Measurements from ENCODE around the gene SPOUT1. TPM values are rescaled to one million over a fixed set of nuclear protein-coding genes. Genes with fewer than 3 reads are reported as not detected.
"Not testable (repeated sequence)": the region's sequence is repeated elsewhere in the genome, so short reads cannot be mapped to it uniquely, and the experiment has no call there.

The SPOUT1 gene
- total RNA-seq, 1 donor from 2014 or later: 19.5 TPM

DNA sequence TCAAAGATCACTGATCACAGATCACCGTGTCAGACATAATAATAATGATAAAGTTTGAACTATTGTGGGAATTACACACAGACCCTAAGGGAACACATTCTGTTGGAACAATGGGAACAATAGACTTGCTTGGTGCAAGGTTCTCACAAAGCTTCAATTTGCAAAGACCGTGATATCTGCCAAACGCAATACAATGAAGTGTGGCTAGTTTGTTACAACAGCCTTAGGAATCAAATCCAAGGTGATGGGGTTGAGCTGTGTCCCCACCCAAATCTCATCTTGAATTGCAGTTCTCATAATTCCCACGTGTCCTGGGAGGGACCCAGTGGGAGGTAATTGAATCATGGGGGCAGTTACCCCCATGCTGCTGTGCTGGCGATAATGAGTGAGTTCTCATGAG is 31.3 kb upstream of the SPOUT1 start:
- DNase-seq (ENCODE audit: low read depth): no peak
- no peaks in the 10 kb centered on the region for H3K9me3 Mint-ChIP-seq (ENCODE audit: unreplicated experiment)

DNA sequence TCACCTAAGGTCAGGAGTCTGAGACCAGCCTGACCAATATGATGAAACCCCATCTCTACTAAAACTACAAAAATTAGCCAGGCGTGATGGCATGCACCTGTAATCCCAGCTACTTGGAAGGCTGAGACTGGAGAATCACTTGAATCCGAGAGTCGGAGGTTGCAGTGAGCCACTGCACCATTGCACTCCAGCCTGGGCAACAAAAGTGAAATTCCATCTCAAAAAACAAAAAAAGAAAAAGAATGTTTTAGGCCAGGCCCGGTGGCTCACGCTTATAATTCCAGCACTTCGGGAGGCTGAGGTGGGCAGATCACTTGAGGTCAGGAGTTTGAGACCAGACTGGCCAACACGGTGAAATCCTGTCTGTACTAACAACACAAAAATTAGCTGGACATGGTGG is 28.9 kb upstream of the SPOUT1 start:
- H3K27ac Mint-ChIP-seq (ENCODE audit: unreplicated experiment); H3K36me3 ChIP-seq (ENCODE audit: insufficient read depth, low read length); H3K4me3 ChIP-seq (ENCODE audit: insufficient read depth, low read depth, low read length); FAIRE-seq; H3K4me2 ChIP-seq (ENCODE audit: low read length); H3K4me1 Mint-ChIP-seq (ENCODE audit: low read depth, unreplicated experiment); H3K27ac ChIP-seq (ENCODE audit: low read depth, low read length); H3K36me3 Mint-ChIP-seq (ENCODE audit: low read depth, unreplicated experiment); H3K9ac ChIP-seq (ENCODE audit: low read length); DNase-seq (ENCODE audit: low read depth); H4K20me1 ChIP-seq (ENCODE audit: insufficient read depth, low read length); H2AFZ ChIP-seq (ENCODE audit: low read depth, low read length); H3K9me3 ChIP-seq (ENCODE audit: insufficient read depth, low read depth, low read length); H3K4me1 ChIP-seq (ENCODE audit: insufficient read depth, low read length); H3K27me3 ChIP-seq (ENCODE audit: insufficient read depth, low read length); H3K9me3 Mint-ChIP-seq (ENCODE audit: unreplicated experiment); H3K79me2 ChIP-seq (ENCODE audit: insufficient read depth, low read length); H3K27me3 Mint-ChIP-seq (ENCODE audit: low read depth, unreplicated experiment); H3K4me3 Mint-ChIP-seq (ENCODE audit: unreplicated experiment): not testable (repeated sequence)

More for the DNA sequence above, 31.3 kb upstream of the SPOUT1 start:
- H3K36me3 ChIP-seq (ENCODE audit: insufficient read depth, low read length): no peaks in the 10 kb centered on the region
- Mint-ChIP-seq H3K4me1 (ENCODE audit: low read depth, unreplicated experiment) (peaks cover 3% of the 10 kb centered on the region), H3K4me3 (ENCODE audit: unreplicated experiment) (no peak overlapping the region), H3K36me3 (ENCODE audit: low read depth, unreplicated experiment) (peaks cover 2% of the 10 kb centered on the region), H3K27me3 (ENCODE audit: low read depth, unreplicated experiment) (no peaks in the 10 kb centered on the region), H3K27ac (ENCODE audit: unreplicated experiment) (no peak overlapping the region)
- H2AFZ ChIP-seq (ENCODE audit: low read depth, low read length): no peak overlapping the region
- H3K27ac ChIP-seq (ENCODE audit: low read depth, low read length): no peak overlapping the region
- H3K4me1 ChIP-seq (ENCODE audit: insufficient read depth, low read length): no peaks in the 10 kb centered on the region
- H3K4me3 ChIP-seq (ENCODE audit: insufficient read depth, low read depth, low read length): no peak overlapping the region
- no peak overlapping the region for H3K4me2 ChIP-seq (ENCODE audit: low read length)
- no peaks in the 10 kb centered on the region for H3K27me3 ChIP-seq (ENCODE audit: insufficient read depth, low read length)
- H3K79me2 ChIP-seq (ENCODE audit: insufficient read depth, low read length): no peaks in the 10 kb centered on the region
- no peak overlapping the region for H3K9ac ChIP-seq (ENCODE audit: low read length)
- H3K9me3 ChIP-seq (ENCODE audit: insufficient read depth, low read depth, low read length): no peaks in the 10 kb centered on the region
- TF ChIP-seq EZH2 (IDR thresholded peaks at IDR 0.05; ENCODE audit: insufficient read depth, low read length) (no peak), CTCF (IDR thresholded peaks at IDR 0.05; ENCODE audit: insufficient read depth, low read depth, low read length) (no peak)
- no peaks in the 10 kb centered on the region for H4K20me1 ChIP-seq (ENCODE audit: insufficient read depth, low read length)
- no peak for FAIRE-seq

GRCh38 chr9:128854454-128854853 is 24.9 kb upstream of the SPOUT1 start:
- H3K4me1 Mint-ChIP-seq (ENCODE audit: low read depth, unreplicated experiment); H3K4me3 Mint-ChIP-seq (ENCODE audit: unreplicated experiment); H3K27me3 Mint-ChIP-seq (ENCODE audit: low read depth, unreplicated experiment); DNase-seq (ENCODE audit: low read depth); H3K4me1 ChIP-seq (ENCODE audit: insufficient read depth, low read length); H3K36me3 ChIP-seq (ENCODE audit: insufficient read depth, low read length); H2AFZ ChIP-seq (ENCODE audit: low read depth, low read length); H3K4me2 ChIP-seq (ENCODE audit: low read length); H3K9ac ChIP-seq (ENCODE audit: low read length); H4K20me1 ChIP-seq (ENCODE audit: insufficient read depth, low read length); H3K27me3 ChIP-seq (ENCODE audit: insufficient read depth, low read length); H3K9me3 ChIP-seq (ENCODE audit: insufficient read depth, low read depth, low read length); H3K79me2 ChIP-seq (ENCODE audit: insufficient read depth, low read length); H3K4me3 ChIP-seq (ENCODE audit: insufficient read depth, low read depth, low read length); H3K27ac Mint-ChIP-seq (ENCODE audit: unreplicated experiment); FAIRE-seq; H3K27ac ChIP-seq (ENCODE audit: low read depth, low read length): not testable (repeated sequence)
- H3K9me3 Mint-ChIP-seq (ENCODE audit: unreplicated experiment): peaks cover 17% of the 10 kb centered on the region
- peaks cover 14% of the 10 kb centered on the region for H3K36me3 Mint-ChIP-seq (ENCODE audit: low read depth, unreplicated experiment)

DNA sequence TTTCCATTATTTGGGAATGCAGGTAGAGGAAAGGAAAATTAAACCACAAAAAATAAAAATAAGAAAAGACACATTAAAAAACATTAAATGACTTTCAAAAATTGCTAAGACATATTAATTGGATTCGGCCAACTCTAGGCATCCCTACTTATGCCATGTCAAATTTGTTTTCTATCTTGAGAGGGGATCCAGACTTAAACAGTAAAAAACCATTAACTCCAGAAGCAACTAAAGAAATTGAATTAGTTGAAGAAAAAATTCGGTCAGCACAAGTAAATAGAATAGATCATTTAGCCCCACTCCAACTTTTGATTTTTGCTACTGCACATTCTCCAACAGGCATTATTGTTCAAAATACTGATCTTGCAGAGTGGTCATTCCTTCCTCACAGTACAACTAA is 23.1 kb upstream of the SPOUT1 start:
- DNase-seq (ENCODE audit: low read depth); FAIRE-seq; H2AFZ ChIP-seq (ENCODE audit: low read depth, low read length); H3K4me2 ChIP-seq (ENCODE audit: low read length); H3K27me3 Mint-ChIP-seq (ENCODE audit: low read depth, unreplicated experiment); H3K27me3 ChIP-seq (ENCODE audit: insufficient read depth, low read length); H3K4me3 Mint-ChIP-seq (ENCODE audit: unreplicated experiment); H3K4me3 ChIP-seq (ENCODE audit: insufficient read depth, low read depth, low read length); H3K27ac Mint-ChIP-seq (ENCODE audit: unreplicated experiment); H4K20me1 ChIP-seq (ENCODE audit: insufficient read depth, low read length); H3K9ac ChIP-seq (ENCODE audit: low read length); H3K79me2 ChIP-seq (ENCODE audit: insufficient read depth, low read length); H3K27ac ChIP-seq (ENCODE audit: low read depth, low read length); H3K4me1 Mint-ChIP-seq (ENCODE audit: low read depth, unreplicated experiment); H3K4me1 ChIP-seq (ENCODE audit: insufficient read depth, low read length); H3K36me3 ChIP-seq (ENCODE audit: insufficient read depth, low read length); H3K9me3 ChIP-seq (ENCODE audit: insufficient read depth, low read depth, low read length): not testable (repeated sequence)
- H3K9me3 Mint-ChIP-seq (ENCODE audit: unreplicated experiment): peaks cover 21% of the 10 kb centered on the region
- H3K36me3 Mint-ChIP-seq (ENCODE audit: low read depth, unreplicated experiment): peaks cover 18% of the 10 kb centered on the region

All from astrocyte (in vitro differentiated cells and primary cell).